ENCODE results near the gene KIF14. TPM values are rescaled to one million over a fixed set of nuclear protein-coding genes. Genes with fewer than 3 reads are reported as not detected.

The KIF14 gene, protein sequence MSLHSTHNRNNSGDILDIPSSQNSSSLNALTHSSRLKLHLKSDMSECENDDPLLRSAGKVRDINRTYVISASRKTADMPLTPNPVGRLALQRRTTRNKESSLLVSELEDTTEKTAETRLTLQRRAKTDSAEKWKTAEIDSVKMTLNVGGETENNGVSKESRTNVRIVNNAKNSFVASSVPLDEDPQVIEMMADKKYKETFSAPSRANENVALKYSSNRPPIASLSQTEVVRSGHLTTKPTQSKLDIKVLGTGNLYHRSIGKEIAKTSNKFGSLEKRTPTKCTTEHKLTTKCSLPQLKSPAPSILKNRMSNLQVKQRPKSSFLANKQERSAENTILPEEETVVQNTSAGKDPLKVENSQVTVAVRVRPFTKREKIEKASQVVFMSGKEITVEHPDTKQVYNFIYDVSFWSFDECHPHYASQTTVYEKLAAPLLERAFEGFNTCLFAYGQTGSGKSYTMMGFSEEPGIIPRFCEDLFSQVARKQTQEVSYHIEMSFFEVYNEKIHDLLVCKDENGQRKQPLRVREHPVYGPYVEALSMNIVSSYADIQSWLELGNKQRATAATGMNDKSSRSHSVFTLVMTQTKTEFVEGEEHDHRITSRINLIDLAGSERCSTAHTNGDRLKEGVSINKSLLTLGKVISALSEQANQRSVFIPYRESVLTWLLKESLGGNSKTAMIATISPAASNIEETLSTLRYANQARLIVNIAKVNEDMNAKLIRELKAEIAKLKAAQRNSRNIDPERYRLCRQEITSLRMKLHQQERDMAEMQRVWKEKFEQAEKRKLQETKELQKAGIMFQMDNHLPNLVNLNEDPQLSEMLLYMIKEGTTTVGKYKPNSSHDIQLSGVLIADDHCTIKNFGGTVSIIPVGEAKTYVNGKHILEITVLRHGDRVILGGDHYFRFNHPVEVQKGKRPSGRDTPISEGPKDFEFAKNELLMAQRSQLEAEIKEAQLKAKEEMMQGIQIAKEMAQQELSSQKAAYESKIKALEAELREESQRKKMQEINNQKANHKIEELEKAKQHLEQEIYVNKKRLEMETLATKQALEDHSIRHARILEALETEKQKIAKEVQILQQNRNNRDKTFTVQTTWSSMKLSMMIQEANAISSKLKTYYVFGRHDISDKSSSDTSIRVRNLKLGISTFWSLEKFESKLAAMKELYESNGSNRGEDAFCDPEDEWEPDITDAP (N-terminal part only)
- 2.8 and 2.9 TPM in 2 replicates for total RNA-seq

DNA sequence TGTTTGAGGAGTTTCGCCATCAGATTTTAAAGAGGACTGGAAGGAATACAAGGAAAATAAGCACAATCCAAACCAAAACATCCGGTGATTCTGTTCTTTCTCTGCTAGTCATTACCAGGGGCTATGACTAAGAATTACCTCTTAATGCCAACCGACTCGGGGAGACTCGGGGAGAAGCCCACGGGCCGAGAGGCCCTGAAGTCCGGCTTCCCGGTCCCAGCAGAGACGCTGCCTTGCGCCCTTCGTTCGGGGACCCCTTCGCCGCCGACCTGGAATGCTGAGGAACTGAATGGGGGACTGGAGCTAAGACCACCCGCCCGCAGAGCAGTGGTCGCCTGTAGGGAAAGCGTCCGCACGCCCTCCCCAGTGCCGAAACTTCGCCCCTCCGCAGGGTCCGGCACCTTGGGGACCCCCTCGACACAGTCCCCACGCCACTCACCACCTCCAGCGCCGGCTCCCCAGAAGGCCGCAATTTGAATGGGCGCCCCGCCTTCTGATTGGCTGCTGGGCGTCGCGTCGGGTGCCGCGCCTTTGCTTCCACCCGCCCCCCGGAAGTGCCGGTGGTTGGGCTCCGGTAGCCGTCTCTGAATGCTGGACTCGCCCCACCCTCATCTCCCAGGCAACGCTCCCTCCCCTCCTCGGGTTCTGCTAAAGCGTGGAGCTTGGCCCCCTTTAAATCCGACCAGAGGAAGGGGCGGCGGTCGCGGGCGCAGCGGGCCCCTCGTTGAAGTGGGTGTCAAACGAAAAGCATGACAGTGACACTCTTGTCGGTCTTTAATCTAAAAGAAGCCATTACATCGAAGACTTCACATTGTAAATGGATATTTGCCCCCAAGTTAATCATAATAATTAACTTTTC is at the start of gene KIF14:
Gene KIF14 (minus strand): TSS at position 479 of the 859 bp plus-strand sequence. CDS start 2,028 bp downstream, outside the sequence.

DNA sequence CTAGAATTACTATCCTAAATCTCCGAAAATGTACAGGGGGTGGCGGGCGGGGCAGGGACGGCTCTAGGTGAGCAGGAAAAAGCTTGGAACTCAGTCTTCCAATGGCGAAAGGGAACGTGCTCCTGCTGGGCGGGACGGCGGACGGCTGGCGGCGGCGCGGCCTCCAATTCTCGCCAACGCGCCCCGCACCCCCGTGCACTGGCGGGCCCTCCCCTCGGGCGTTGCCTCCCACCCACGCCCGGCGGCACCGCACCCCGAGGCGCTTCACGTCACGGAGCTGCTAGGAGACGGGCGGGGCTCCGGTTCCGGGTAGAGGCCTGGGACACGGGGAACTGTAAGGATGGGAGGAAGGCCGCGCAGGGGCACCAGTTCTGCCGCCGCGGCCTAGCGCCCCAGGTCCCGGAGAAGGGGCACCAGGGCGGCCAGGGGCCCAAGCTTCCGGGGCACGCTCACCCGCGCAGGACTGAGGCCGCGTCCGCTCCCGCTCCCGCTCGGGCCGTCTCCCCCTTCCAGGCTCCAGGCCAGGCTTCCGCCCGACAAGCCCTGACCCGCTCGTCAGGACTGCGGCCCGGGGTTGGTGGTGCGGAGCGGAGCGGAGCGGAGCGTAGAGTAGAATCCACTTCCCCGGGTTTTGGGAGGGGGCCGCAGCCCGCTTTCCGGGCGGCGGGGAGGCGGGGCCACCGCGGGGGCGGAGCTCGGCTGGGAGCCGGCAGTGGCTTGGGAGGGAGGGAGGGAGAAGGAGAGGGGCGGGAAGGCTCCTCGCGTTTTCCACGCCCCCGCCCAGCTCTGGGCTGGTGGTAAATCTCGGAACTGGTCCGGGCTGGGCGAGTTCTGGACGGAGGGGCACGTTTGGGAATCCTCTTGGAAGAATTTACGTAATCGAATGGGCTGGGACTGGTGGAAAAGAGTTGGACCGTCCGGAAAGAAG is 49.0 kb upstream of the KIF14 start, which contains the start of gene DDX59:
Gene DDX59 (minus strand): TSS at position 594 of the 928 bp plus-strand sequence. CDS start 3,167 bp downstream, outside the sequence.

Other genes starting within 250 kb of the KIF14 start
- 11.3 and 14.8 TPM in 2 replicates for gene ZNF281, start 210.7 kb downstream of the KIF14 start, total RNA-seq
- 11.0 and 13.0 TPM in 2 replicates for gene DDX59, start 49.2 kb upstream of the KIF14 start, total RNA-seq
- gene CAMSAP2, start 118.1 kb upstream of the KIF14 start, total RNA-seq = 16.0 and 17.1 TPM in 2 replicates

All from cardiac atrium fibroblast (primary cell).